GM13977 (cell line): ENCODE results near the gene SLC16A2.

Experiments used
- DNase-seq: peaks from one replicate; pipeline ENCODE4 v3.0.0; 2012; ENCODE audit warnings: low spot score
- CTCF ChIP-seq: IDR thresholded peaks from 2 replicates; pipeline ENCODE4 v1.5.1; 2012; ENCODE audit warnings: mild to moderate bottlenecking, control low read depth; ENCODE audit not compliant: insufficient read depth; ENCODE audit errors: extremely low read depth, missing control alignments
- in situ Hi-C: fragments of 300-500 bp; cut with MboI; formaldehyde crosslinking; loops from one replicate; pipeline ENCODE4 v1.12.0; 2022; ENCODE audit warnings: low sequenced_read_pairs, low pct_unique_long_range_greater_than_20kb, mixed read lengths, inconsistent platforms; ENCODE audit not compliant: unreplicated experiment

Gene SLC16A2

GRCh38 chrX:74395556-74395955 lies 25.7 kb upstream of the SLC16A2 start:
- no peak for TF ChIP-seq CTCF
- in situ Hi-C loops = no loop called here
- no peak for DNase-seq

GRCh38 chrX:74405973-74406489 lies 15.3 kb upstream of the SLC16A2 start:
- DNase-seq = no peak
- in situ Hi-C loops = no loop called here
- TF ChIP-seq CTCF = no peak

GRCh38 chrX:74408304-74408703 lies 13.0 kb upstream of the SLC16A2 start:
- in situ Hi-C loops = no loop called here
- TF ChIP-seq CTCF = no peak
- DNase-seq = no peak

- DNase-seq = no peak
- in situ Hi-C loops = no loop called here
These were observed 1.5 kb upstream of the SLC16A2 start for GRCh38 chrX:74419864-74420195.

GRCh38 chrX:74420196-74421035 lies 877 bp upstream of the SLC16A2 start:
- DNase-seq = no peak
- in situ Hi-C loops = no loop called here
- no peak for TF ChIP-seq CTCF

More at GRCh38 chrX:74419864-74420195, 1.5 kb upstream of the SLC16A2 start:
- no peak for TF ChIP-seq CTCF

- no peak for TF ChIP-seq CTCF
- in situ Hi-C loops = no loop called here
- DNase-seq = peak; percentile 42
These were observed 553 bp downstream of the SLC16A2 start for GRCh38 chrX:74421740-74422352.
